RPMI7951 (cell line): ENCODE results near the gene AIF1L. TPM values are rescaled to one million over a fixed set of nuclear protein-coding genes. Genes with fewer than 3 reads are reported as not detected.

Experiments used
- DNase-seq: peaks from one replicate; pipeline ENCODE4 v3.0.0-alpha.2; 2012; ENCODE audit warnings: low read depth
- total RNA-seq: library from RNA; depleted of rRNA; stranded (reverse); fragments of >200 nt; shearing (Covaris generic); gene quantifications from 2 replicates; pipeline ENCODE4 v1.2.3, GENCODE V29; 2014; rRNA removed

AIF1L gene
- 0.39 and 0.72 TPM in 2 replicates for total RNA-seq

DNA sequence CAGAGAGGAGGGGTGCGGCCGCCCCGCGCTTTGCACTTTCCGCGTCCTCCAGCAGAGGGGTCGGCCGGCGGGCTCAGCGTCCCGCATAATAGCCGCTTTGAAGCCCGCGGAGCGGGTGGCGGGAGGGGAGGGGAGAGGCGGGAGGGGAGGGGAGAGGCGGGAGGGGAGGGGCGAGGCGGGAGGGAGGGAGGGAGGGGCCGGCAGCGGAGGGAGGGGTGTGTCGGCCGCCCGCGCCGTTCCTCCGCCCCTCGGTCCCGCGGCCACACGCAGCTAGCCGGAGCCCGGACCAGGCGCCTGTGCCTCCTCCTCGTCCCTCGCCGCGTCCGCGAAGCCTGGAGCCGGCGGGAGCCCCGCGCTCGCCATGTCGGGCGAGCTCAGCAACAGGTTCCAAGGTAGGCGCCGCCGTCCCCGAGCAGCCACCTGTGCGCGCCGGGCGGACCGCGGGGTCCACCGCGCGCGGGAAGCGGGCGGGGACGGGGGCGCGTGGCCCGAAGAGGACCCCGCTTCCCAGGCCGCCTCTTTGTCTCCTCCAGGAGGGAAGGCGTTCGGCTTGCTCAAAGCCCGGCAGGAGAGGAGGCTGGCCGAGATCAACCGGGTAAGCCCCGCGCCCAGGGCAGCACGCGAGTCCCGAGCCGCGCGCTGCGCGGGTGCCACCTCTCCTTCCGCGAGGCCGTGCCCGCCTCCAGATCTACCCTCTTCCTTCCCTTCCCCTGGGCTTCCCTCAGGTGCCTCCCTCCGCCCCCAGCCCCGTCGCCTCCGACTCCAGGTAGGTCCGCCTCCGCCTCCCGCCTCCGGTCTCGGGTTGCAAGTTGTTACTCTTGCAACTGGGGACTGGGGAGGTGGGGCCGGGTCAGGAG is at the start of gene AIF1L:
Gene AIF1L, plus strand, starts transcription at position 263 of the 857 bp plus-strand sequence. Its CDS starts 99 bp downstream, at position 362.
- DNase-seq, result no peak

DNA sequence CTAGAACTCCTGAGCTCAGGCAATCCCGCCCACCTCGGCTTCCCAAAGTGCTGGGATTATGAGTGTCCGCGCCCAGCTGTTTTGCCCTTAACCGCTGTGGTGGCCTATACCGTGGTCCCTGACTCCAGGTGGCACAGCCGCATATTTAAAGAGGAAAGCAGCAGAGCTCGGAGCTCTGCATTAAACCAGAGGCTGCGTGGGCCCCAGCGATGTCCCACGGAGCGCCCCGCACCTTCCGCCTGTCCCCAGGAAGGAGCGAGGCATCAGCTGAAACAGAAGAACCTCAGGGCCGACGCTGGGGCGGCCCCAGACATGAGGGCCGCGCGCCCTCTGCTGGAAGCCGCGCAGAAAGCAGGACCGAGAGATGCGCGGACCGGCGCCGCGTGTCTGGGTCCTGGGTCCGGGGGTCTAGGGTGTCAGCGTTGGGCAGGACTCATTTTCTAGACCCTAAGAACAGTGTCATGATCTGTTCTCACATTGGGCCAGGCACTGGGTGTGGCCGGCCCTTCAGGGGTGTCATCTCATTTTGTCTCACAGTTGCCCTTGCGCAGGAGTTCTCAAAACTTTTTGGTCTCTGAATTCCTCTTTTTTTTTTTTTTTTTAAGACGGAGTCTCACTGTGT is 49.6 kb upstream of the AIF1L start:
- peak; percentile 49 for DNase-seq

DNA sequence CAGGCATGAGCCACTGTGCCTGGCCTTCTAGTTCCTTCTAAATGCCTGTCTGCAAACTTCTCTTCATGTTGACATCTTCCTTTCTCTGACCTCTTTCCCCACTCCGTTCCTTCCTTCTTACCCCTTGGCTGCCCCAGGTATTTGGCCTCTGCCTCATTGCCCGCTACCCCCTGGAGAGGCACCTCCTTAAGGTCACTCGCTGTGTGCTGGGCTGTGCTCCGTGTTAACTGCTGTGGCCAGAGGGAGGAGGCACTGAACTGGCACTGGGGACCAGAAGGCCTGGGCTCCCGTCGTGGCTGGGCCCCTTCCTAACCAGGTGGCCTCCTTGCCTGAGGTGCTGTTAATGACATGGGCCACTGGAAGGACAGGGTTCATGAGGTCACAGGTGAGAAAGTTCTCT is 48.0 kb upstream of the AIF1L start:
- DNase-seq, result no peak

DNA sequence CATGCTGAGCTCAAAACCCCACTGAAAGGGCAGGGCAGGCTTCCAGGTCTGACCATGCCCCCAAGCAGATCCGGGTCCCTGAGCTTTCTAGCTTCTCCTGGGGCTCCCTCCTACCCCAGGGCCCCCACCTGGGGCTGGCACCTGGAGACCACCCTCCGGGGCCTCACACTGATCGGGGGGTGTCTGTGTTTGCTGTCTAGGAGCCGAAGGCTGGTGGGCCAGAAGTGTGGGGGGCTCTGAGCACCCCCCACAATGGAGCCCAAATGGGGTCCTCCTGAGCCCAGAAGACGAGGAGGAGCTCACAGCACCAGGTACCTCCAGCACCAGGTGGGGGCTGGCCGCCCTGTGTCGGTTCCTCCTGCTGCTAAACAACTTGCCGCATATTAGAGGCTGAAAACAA is 47.5 kb upstream of the AIF1L start:
- DNase-seq, result no peak

DNA sequence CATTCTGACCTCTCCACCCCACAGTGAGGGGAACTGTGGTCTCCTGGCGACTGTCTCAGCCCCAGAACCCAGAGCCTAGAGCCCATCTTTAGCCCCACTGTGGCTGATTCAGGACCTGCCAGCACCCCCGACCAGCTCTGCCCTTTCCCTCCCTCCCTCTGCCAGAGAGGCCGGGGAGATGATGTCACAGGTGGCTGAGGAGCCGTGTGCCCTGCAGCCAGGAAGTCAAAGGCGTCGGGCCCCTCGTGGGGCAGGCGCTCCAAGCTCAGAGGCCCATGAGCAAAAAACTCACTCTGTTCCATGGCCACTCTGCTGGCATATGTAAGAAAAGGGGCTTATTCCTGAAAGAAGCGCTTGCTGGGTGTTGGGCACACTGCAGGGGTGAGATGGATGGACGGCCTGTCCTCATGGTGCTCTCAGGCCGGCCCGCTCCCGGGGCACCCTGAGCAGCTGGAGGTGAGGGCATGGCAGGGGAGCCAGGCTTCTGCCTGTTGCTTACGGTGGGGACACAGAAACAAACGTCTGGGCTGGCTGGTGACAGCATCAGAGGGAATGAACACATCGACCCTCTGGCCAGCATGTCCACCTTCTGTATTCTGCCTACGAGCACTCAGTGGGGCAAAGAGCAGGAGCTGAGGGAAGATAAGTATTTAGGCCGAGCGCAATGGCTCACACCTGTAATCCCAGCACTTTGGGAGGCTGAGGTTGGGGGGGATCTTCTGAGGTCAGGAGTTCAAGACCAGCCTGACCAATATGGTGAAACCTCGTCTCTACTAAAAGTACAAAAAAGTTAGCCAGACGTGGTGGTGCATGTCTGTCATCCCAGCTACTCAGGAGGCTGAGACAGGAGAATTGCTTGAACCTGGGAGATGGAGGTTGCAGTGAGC is 46.3 kb upstream of the AIF1L start:
- peak; percentile 10 for DNase-seq

DNA sequence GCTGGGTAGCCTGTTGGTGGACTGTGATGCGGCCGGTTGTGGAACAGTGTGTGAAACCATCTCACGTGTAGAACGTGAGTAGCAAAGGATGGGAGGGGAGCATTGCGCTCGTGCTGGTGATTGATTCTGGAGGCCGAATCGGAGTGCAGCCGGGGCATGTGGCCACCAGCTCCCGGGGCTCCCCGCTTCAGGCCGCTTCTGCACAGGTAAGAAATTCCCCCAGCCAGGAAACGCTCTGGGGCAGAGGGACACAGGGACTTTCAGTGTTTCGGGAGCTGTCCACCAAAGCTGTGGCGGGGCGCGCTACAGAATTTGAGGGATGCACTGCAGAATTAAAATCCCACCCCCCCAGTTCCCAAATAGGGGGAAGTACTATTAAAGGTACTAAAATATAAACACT is 45.5 kb upstream of the AIF1L start:
- DNase-seq, result no peak

DNA sequence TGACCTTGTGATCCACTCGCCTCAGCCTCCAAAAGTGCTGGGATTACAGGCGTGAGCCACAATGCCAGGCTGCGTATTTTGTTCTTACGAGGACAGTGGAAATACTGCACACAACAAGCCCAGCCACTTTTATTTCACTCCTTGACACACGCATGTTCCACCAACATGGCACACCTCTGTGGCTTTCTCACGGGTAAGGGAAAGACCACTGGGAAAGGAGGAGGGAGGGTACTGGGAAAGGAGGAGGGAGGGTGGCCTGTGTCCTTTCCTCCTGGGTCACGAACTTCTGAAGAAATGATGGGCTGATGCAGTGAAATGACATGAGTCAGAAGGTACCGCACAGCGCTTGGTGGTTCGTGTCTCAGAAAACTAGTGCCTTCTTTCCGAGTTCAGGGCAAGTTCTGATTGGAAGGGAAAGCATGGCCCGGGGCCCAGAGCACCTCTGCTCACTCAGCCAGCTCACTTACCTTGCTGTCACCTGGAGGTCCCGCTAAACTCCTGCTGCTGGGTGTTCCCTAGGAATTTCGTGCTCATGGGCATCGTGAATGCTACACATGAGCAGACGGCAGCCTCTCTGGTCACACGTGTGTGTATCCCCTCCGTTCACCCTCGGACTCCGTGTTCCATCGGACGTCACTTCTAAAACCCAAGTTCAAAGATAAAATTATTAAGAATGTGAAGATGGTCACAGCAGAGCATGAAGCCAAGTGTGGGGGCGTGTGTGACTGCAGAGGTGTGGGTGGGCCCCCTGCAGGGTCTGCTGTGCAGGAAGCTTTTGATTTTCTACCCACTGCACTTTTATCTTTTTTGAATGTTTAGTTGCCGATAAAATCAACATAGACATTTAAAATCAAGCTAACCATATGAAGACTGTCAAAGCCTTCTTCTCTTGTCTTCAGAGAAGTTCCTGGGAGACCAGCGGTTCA is 44.5 kb upstream of the AIF1L start:
- DNase-seq, result no peak

DNA sequence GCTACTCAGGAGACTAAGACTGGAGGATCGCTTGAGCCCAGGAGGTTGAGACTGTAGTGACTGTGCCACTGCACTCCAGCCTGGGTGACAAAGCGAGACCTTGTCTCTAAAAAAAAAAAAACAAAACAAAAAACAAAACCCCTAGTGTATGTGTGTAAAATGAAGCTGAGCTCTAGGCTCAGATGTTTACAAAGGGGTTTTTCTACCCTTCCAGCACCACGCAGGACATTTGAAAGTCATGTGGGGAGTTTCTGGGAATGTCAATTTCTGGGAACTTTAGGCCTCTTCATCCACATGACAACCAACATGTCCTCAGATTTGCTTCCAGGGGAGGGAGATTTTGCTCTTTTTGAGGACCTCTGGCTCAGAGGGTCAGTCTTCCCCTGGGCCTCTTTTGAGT is 42.4 kb upstream of the AIF1L start:
- no peak for DNase-seq

DNA sequence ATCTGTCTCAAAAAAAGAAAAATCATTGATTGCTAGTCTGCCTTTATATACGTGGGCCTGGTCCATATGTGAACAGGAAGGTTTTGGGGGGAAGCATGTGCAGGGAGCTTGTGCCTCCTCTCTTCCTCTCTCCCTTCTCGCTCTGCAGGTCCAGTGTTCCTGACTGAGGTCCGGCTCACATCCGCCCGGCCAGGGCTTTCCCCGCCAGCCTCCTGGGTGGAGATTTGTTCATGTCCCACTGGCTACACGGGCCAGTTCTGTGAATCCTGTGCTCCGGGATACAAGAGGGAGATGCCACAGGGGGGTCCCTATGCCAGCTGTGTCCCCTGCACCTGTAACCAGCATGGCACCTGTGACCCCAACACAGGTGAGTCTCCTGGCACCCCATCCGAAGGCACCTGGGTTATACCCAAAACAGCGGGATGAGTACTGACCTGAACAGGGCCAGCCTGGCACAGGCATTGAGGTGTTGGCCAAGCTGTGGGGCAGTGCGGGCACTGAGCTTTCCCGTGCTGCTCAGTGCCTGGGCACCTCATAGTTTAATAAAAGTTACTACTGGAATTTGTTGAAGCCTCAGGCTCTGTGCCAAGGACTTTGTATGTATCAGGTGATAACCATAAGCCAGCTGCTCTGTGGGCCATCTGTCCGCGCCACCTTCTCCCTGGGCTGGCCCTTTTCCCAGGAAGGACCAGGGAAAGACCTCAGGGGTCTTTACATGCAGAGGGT is 39.4 kb upstream of the AIF1L start:
- no peak for DNase-seq

DNA sequence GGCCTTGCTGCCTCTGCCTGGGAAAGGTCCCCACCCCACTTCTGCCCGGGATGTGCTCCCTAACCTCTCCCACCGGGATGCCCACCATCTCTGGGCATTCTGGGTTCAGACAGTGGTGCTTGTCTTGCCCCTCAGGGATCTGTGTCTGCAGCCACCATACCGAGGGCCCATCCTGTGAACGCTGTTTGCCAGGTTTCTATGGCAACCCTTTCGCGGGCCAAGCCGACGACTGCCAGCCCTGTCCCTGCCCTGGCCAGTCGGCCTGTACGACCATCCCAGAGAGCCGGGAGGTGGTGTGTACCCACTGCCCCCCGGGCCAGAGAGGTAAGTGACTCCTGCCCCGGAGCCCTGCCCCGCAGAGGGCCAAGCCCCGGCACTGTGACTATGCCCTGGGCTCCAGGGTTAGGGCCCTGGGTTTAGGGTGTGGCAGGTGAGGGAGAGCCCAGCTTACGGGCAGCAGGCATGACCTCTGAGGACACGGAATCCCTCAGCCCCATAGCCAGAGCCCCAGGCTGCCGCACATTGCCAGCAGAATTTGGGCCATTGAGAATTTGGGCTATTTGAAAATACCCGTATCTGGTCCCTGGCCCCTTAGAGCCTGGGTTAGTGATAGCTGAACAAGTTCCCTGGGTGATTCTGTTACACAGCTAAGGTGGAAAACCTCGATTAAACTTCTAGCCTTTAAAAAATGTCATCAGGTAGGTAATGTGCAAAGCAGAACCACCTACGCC is 35.3 kb upstream of the AIF1L start:
- DNase-seq, result no peak

DNA sequence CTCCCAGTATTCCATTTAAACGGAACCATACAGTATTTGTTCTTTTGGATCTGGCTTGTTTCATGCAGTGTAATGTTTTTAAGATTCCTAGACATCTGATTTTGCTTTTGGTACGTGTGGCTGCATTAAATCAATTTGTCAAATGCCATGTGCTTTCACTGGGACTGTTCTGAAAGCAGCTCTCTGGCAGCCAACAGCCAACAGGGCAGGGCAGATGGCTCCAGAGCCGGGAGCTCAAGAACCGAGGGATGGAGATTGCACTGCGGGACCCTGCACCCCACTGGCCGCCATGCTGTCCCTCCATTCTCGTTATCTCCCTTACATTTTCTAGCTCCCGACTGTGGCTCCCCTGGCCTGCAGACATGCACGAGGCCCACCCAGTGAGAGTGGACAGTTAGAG is 33.4 kb upstream of the AIF1L start:
- DNase-seq, result no peak

DNA sequence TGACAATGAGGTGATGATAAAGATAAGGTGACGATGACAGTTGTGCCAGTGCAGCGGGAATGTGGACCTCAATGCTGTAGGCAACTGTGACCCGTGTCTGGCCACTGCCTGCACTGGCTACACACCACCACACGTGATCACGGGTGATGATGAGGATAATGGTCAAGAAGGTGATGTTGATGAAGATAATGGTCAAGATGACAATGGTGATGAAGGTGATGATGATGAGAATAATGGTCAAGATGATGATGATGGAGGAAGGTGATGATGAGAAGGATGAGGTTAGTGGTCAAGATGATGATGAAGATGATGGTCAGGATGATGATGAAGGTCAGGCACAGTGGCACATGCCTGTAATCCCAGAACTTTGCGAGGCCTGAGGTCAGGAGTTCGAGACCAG is 30.7 kb upstream of the AIF1L start:
- no peak for DNase-seq

DNA sequence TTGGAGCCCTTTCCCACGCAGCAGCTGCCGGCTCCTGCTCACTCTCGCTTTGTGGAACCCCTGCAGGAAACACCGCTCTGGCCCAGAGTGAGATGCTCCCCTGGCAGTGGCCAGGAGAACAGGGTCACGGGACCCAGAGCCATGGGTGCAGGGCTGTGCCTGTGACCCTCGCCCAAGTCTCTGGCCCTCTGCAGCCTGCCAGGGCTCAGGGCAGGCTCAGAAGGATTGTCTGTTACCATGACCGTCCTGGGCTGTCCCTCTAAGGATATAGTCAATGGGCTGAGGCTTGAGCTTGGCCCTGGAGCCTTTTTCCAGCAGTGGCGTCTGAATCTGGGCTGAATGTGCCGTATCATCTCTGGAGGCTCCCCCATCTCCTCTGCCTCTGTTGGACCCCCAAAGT is 28.7 kb upstream of the AIF1L start:
- no peak for DNase-seq

DNA sequence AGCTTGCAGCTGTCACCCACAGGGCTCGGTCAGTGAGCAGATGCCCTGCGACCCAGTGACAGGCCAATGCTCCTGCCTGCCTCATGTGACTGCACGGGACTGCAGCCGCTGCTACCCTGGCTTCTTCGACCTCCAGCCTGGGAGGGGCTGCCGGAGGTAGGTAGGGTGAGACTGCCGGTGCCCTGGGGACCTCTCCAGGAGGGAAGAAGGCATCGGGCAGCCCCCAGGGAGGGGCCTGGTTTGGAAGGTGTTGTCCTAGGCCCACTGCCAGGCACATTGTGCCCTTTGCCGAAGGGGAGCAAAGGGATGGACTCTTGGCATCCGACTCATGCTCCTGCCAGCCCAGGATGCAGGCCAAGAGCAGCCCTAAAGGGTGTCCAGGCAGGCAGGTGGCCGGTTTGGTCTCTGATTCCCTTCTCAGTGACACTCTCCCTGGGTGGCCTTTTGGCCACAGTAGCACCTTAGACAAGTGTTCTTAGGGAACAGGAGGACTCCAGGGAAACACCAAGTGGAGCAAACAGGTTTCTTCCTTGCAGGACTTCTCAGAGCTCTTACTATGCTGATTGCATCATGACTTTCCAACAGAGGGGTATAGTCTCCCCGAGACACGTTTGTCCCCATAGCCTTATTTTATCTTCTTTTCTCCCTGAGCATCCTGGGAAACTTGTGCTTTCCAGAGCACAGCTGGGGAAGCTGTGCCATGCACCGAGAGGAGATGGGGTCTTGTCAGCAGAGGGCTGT is 28.1 kb upstream of the AIF1L start:
- no peak for DNase-seq

DNA sequence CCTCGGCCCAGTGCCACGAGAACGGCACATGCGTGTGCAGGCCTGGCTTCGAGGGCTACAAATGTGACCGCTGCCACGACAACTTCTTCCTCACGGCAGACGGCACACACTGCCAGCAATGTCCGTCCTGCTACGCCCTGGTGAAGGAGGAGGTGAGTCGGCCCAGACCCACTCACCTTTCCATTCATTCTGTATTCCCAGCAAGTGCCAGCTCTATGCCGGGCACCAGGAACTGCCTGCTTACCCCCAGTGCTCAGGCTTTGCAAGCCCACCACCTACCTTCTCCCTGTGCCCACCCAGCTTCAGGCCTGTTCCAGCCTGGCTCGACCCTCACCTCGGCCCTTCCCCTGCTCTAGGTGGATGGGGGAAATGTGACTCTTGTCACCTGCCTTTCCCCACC is 26.6 kb upstream of the AIF1L start:
- DNase-seq, result no peak

DNA sequence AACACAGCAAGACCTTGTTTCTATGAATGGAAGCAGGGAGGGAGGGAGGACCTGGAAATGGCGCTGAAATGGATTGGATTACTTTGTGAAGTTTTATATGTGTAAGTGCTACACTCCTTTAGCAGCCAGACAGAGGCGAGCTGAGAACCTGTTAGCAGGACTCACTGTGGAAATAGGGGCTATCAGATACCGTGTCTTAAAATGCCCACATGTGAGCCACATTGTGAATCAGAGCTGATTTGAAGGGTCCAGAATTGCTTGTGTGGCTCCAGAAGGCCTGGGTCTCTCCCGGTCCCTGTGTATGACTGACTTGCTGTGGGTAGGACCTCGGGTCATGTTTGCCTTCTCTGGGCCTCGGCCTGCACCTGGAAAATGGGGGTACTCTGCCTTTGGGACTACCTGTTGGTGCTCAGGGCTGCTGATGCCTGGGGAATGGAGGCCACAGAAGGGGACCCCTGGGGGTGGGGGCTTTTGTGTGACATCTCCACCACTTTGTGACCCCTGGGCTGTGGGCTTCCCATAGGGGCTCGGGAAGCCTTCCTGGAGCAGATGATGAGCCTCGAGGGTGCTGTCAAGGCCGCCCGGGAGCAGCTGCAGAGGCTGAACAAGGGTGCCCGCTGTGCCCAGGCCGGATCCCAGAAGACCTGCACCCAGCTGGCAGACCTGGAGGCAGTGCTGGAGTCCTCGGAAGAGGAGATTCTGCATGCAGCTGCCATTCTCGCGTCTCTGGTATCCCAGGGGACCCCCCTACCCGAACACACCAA is 24.0 kb upstream of the AIF1L start:
- DNase-seq, result no peak

DNA sequence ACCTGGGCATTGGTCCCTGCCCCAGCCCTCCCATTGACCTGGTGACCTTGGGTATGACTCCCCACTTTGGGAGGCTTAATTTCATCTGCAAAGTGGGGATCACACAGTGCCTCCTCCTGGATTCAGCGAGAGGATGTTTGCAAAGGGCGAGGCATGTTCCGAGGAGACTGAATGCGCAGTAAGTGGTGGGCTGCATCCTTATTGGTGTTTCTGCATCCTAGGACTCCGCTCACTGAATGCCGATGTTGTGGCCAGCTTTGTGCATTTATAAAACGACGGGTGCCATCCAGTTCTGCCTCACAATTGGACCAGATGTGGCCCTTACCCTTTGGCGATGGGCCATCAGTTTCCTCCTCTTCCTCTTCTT is 23.5 kb upstream of the AIF1L start:
- DNase-seq, result no peak
